Measurements from ENCODE around the gene MREG. TPM values are rescaled to one million over a fixed set of nuclear protein-coding genes. Genes with fewer than 3 reads are reported as not detected.

Gene MREG
- polyA plus RNA-seq, 1 experiment, result 2.6 TPM

- no peak overlapping the region for H3K27ac ChIP-seq (ENCODE audit: low read depth, low read length)
- H3K27me3 ChIP-seq (ENCODE audit: control insufficient read depth, insufficient read depth, low read length), result no peaks in the 10 kb centered on the region
- DNase-seq (ENCODE audit: low read depth, low spot score), result no peak
- H3K9me3 ChIP-seq (ENCODE audit: control insufficient read depth, insufficient read depth, low read length), result no peaks in the 10 kb centered on the region
- ChIA-PET POLR2A (interaction anchor here (0.6 kb wide), 1 partner anchor 529 kb away, joined by 8 read pairs; no protein-coding TSS in a partner anchor), CTCF (no interaction called here)
- no peak for TF ChIP-seq CTCF (IDR thresholded peaks at IDR 0.05; ENCODE audit: low read depth, low read length)
- no peak overlapping the region for H3K4me3 ChIP-seq (ENCODE audit: low read depth, low read length)
These were observed 42.9 kb downstream of the MREG start for GRCh38 chr2:215970425-215970824.

- DNase-seq (ENCODE audit: low read depth, low spot score), result no peak
- Histone ChIP-seq H3K4me3 (ENCODE audit: low read depth, low read length) (no peak overlapping the region), H3K27ac (ENCODE audit: low read depth, low read length) (no peak overlapping the region), H3K9me3 (ENCODE audit: control insufficient read depth, insufficient read depth, low read length) (no peaks in the 10 kb centered on the region), H3K27me3 (ENCODE audit: control insufficient read depth, insufficient read depth, low read length) (no peaks in the 10 kb centered on the region)
- CTCF ChIA-PET, result interaction anchor here (1.2 kb wide), 1 partner anchor 19 kb away, joined by 3 read pairs; no protein-coding TSS in a partner anchor
- POLR2A ChIA-PET, result no interaction called here
- TF ChIP-seq CTCF (IDR thresholded peaks at IDR 0.05; ENCODE audit: low read depth, low read length), result no peak
These were observed 44.1 kb downstream of the MREG start for GRCh38 chr2:215969131-215969841.

DNA sequence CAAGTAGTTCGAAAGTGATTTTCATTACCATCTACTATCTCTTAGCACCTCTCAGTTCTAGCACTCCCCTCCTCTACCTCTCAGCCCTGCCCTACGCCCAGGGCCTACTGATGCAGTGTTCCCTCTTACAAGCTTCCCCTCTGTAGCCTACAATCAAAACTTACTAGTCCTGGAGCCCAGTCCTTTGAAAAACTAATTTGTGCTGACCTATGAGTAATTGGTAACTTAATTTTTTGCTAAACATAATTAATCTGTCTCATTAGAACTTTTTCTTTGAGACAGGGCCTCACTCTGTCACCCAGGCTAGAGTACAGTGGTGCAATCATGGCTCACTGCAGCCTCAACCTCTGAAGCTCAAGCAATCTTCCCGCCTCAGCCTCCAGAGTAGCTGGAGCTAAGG, 44.9 kb downstream of the MREG start:
- no peak for DNase-seq (ENCODE audit: low read depth, low spot score)
- ChIA-PET CTCF (interaction anchor here (1.2 to 1.3 kb wide), 2 partner anchors 18 to 55 kb away, joined by 3 read pairs; no protein-coding TSS in a partner anchor), POLR2A (no interaction called here)
- no peak for TF ChIP-seq CTCF (IDR thresholded peaks at IDR 0.05; ENCODE audit: low read depth, low read length)
- Histone ChIP-seq H3K27ac (ENCODE audit: low read depth, low read length) (no peak overlapping the region), H3K9me3 (ENCODE audit: control insufficient read depth, insufficient read depth, low read length) (no peaks in the 10 kb centered on the region), H3K27me3 (ENCODE audit: control insufficient read depth, insufficient read depth, low read length) (no peaks in the 10 kb centered on the region), H3K4me3 (ENCODE audit: low read depth, low read length) (no peak overlapping the region)

DNA sequence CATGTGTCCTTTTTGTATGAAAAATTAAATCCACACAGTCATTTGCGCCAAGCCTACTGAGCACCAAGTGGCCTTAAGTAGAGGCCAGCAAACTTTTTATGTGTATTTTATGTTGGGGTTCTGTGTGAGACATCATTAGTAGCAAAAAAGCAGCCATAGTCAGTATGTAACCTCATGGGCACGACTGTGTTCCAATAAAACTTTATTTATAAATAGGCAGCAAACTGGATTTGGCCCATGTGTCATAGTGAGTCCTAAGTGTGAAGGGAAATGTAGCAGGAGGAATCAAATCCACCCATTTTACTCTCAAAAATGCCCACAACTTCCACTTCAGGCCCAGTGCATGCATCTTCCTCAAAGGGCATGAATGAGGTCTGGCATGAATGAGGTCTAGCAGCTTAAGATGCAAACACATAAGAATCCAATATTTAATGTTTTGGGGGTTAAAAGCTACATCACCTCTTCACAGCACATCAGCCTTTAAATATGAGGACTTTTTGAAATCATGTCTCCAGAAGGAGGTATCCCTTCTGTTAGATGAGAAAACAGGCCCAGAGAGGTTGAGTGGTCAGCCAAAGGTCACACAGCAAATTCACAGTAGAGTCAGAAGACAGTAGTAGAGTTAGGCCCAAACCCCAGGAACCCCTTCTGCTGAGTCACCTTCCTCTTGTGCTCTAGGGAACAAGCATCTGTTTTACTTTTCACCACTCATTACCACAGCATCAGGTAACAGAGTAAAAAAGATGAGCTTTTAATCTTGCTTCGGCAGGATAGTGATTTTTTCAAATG, 45.6 kb downstream of the MREG start:
- Histone ChIP-seq H3K4me3 (ENCODE audit: low read depth, low read length) (no peak overlapping the region), H3K27ac (ENCODE audit: low read depth, low read length) (no peak overlapping the region), H3K9me3 (ENCODE audit: control insufficient read depth, insufficient read depth, low read length) (no peaks in the 10 kb centered on the region), H3K27me3 (ENCODE audit: control insufficient read depth, insufficient read depth, low read length) (no peaks in the 10 kb centered on the region)
- POLR2A ChIA-PET, result no interaction called here
- DNase-seq (ENCODE audit: low read depth, low spot score), result no peak
- TF ChIP-seq CTCF (IDR thresholded peaks at IDR 0.05; ENCODE audit: low read depth, low read length), result no peak
- CTCF ChIA-PET, result interaction anchor here (1.2 to 1.3 kb wide), 2 partner anchors 17 to 56 kb away, joined by 3 read pairs; no protein-coding TSS in a partner anchor

GRCh38 chr2:215966951-215967350, 46.4 kb downstream of the MREG start:
- ChIA-PET POLR2A (no interaction called here), CTCF (no interaction called here)
- no peaks in the 10 kb centered on the region for H3K9me3 ChIP-seq (ENCODE audit: control insufficient read depth, insufficient read depth, low read length)
- TF ChIP-seq CTCF (IDR thresholded peaks at IDR 0.05; ENCODE audit: low read depth, low read length), result no peak
- H3K4me3 ChIP-seq (ENCODE audit: low read depth, low read length), result no peak overlapping the region
- H3K27me3 ChIP-seq (ENCODE audit: control insufficient read depth, insufficient read depth, low read length), result no peaks in the 10 kb centered on the region
- no peak overlapping the region for H3K27ac ChIP-seq (ENCODE audit: low read depth, low read length)
- DNase-seq (ENCODE audit: low read depth, low spot score), result no peak

Data from AG04450 (cell line).